ENCODE data around the gene RNF144A. TPM values are rescaled to one million over a fixed set of nuclear protein-coding genes. Genes with fewer than 3 reads are reported as not detected.

Gene RNF144A
- total RNA-seq, 1 experiment from 2014 or later = 10.6 TPM

- no peak overlapping the region for H2BK5ac ChIP-seq (ENCODE audit: insufficient read length, low read length)
- no peaks in the 10 kb centered on the region for H3K27me3 ChIP-seq (ENCODE audit: insufficient read depth, low read length)
- H4K91ac ChIP-seq (ENCODE audit: insufficient read length, low read depth, low read length) = no peak overlapping the region
- H3K36me3 Mint-ChIP-seq (ENCODE audit: insufficient read depth in 1 of 3, low read depth in 3 of 3) = no peaks in the 10 kb centered on the region
- H2AFZ ChIP-seq (ENCODE audit: low read length) = no peak overlapping the region
- H3K4me1 Mint-ChIP-seq = peaks cover 7 to 11% of the 10 kb centered on the region in 2 experiments
- no peak overlapping the region for H3K27ac Mint-ChIP-seq
- H2BK120ac ChIP-seq (ENCODE audit: low read depth, low read length, poor library complexity, severe bottlenecking) = no peak overlapping the region
- H3K4me2 ChIP-seq (ENCODE audit: insufficient read depth, insufficient read length, low read length) = no peak overlapping the region
- no peaks in the 10 kb centered on the region for H4K20me1 ChIP-seq (ENCODE audit: control insufficient read depth, insufficient read depth, insufficient read length)
- H2BK20ac ChIP-seq (ENCODE audit: low read depth, low read length, poor library complexity, severe bottlenecking) = no peak overlapping the region
- H4K8ac ChIP-seq (replicated peaks; ENCODE audit: insufficient read length, low read depth, low read length) = no peak overlapping the region
- H3K79me2 ChIP-seq (ENCODE audit: insufficient read depth, low read length) = no peaks in the 10 kb centered on the region
- no peak overlapping the region for H2BK15ac ChIP-seq (ENCODE audit: low read depth, low read length)
- no peak overlapping the region for H3K4ac ChIP-seq (ENCODE audit: low read depth, low read length)
- H3T11ph ChIP-seq (ENCODE audit: low read length) = no peak overlapping the region
- H3K79me1 ChIP-seq (ENCODE audit: insufficient read depth, low read depth, low read length, poor library complexity, severe bottlenecking) = no peaks in the 10 kb centered on the region
- no peak overlapping the region for H3K18ac ChIP-seq (ENCODE audit: insufficient read length, low read depth, low read length)
- H3K56ac ChIP-seq (ENCODE audit: insufficient read length, low read depth, low read length) = no peak overlapping the region
- H3K4me1 ChIP-seq (ENCODE audit: insufficient read depth, low read length) = peaks cover 3% of the 10 kb centered on the region; the same call in 1 of the 2 replicates
- H3K14ac ChIP-seq (ENCODE audit: insufficient read depth, low read length) = no peak overlapping the region
- no peaks in the 10 kb centered on the region for H3K9me3 ChIP-seq (ENCODE audit: control insufficient read depth, low read depth, low read length)
- no peak overlapping the region for H3K9ac ChIP-seq (ENCODE audit: extremely low read depth, insufficient read length, low read length)
- no peak for TF ChIP-seq CTCF (conservative IDR thresholded peaks at IDR 0.05)
- no peaks in the 10 kb centered on the region for H3K23me2 ChIP-seq (ENCODE audit: insufficient read length, low read depth, low read length, poor library complexity, severe bottlenecking)
- no peaks in the 10 kb centered on the region for H3K9me3 Mint-ChIP-seq
- H2AK5ac ChIP-seq (ENCODE audit: insufficient read length, low read length) = no peak overlapping the region
- H3K23ac ChIP-seq (ENCODE audit: insufficient read length, low read depth, low read length) = no peak overlapping the region
- no peak overlapping the region for H3K4me3 Mint-ChIP-seq
- H2BK12ac ChIP-seq (ENCODE audit: insufficient read length, low read depth, low read length) = no peak overlapping the region
- no peak overlapping the region for H4K5ac ChIP-seq (ENCODE audit: insufficient read length, low read depth, low read length)
- no peaks in the 10 kb centered on the region for H3K27me3 Mint-ChIP-seq (ENCODE audit: low read depth)
- no peak for DNase-seq
- no CpG with 5 or more reads among the region's 9 CpGs for WGBS (ENCODE audit: extremely low coverage, insufficient read length, low lambda C conversion rate)
- H3K27ac ChIP-seq (ENCODE audit: insufficient read length, low read depth, low read length) = no peak overlapping the region
Measured at GRCh38 chr2:7007488-7007845, 90.3 kb downstream of the RNF144A start.

Data from H9 (cell line).